ACHN (cell line): ENCODE data around the gene OR5K4.

Experiments used
- DNase-seq: peaks from one replicate; pipeline ENCODE4 v3.0.0-alpha.2; 2015
- in situ Hi-C: cut with HindIII; loops from 2 replicates; pipeline ENCODE4 v1.10.0; 2017; ENCODE audit warnings: low sequenced_read_pairs, low pct_ligation_motif_present, low pct_unique_long_range_greater_than_20kb

OR5K4 gene, protein sequence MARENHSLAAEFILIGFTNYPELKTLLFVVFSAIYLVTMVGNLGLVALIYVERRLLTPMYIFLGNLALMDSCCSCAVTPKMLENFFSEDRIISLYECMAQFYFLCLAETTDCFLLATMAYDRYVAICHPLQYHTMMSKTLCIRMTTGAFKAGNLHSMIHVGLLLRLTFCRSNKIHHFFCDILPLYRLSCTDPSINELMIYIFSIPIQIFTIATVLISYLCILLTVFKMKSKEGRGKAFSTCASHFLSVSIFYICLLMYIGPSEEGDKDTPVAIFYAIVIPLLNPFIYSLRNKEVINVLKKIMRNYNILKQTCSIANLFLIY

DNA sequence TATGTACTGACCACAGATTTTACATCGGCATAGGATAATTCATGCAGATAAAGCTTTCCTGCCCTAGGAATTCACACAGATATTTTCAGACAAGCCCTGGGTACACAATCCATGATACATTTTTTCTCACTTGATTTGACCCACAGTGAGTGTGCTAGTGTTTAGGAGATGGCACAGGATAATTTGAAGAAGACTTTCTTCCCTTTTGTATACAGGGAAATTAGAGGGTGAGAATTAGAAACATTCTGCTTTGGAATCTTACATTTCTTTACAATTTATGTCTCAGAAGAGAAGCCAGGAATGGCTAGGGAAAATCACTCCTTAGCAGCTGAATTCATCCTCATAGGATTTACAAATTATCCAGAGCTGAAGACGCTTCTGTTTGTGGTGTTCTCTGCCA lies at the start of gene OR5K4:
Gene OR5K4 (plus strand): TSS at position 301 of the 400 bp plus-strand sequence. CDS start 0 bp downstream, at position 301.
- in situ Hi-C loops: no loop called here

DNA sequence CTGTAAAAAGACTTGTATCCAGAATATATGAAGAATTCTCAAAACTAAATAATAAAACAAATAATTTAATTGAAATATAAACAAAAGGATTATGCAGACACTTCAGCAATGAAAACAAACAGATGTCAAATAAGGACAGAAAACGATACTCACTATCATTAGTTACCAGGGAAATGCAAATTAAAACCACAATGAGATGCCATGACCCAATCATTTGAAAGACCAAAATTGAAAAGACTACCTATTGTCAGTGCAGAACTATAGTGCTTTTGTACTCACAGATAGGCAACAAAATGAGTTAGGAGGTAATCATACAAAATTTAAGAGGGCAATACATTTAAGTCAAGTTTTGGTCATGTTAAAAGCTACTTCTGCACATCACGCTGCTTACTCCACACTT lies 31.6 kb upstream of the OR5K4 start:
- DNase-seq: no peak
- in situ Hi-C loops: no loop called here

More for the DNA sequence above, at the start of gene OR5K4:
- no peak for DNase-seq

DNA sequence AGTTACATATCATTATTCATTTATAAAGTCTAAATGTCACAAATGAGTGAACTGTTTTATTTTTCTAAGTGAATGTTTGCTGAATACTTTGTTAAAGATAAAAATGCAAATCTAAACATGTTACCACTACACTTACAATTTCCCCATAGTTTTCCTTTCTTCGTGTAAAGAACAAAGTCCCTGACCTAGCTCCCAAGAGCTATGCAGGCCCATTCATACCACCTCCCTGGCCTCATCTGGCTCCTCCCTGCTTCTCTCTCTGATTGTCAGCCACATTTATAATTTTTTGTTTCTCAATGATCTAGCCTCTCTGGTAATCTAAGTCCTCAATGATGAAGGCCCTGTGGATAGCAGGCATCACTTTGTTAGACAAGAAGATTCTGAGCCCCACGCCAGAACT lies 31.0 kb upstream of the OR5K4 start:
- in situ Hi-C loops: no loop called here
- DNase-seq: no peak

DNA sequence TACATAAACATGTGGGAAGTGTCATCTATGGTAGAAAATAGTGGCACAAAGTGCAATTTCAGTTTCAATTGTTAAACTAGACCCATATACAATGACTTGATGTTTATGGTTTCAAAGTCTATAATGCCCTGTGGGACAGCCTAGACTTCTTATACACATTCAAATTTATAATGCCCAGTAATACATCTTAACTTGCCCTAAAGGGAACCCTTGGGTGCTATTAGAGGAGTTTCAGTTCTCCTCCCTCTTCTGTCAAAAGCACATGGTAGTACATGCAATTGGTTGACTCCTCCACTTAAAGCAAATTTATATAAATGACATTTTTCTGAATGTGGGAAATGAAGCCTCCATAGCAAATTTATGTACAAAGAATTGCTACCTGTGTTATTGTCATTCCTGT lies 30.2 kb upstream of the OR5K4 start:
- no peak for DNase-seq
- in situ Hi-C loops: no loop called here

DNA sequence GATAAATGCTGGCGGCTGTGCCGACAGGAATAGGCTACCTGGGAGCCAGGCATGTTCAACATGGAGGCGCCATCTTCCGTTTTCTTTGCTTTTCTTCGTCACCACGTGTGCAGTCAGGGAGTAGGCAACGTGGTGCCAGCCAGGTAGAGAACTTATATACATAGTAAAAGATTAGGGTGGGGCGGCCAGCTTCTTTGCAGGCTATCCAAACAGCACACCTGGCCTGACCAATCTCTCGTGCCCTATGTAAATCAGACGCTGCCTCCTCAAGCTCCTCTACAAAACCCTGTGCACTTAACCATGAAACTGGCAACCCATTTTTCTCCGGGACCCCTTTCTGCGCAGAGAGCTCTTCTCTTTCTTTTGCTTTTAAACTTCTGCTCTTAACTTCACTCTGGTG lies 28.6 kb upstream of the OR5K4 start:
- no peak for DNase-seq
- in situ Hi-C loops: no loop called here

DNA sequence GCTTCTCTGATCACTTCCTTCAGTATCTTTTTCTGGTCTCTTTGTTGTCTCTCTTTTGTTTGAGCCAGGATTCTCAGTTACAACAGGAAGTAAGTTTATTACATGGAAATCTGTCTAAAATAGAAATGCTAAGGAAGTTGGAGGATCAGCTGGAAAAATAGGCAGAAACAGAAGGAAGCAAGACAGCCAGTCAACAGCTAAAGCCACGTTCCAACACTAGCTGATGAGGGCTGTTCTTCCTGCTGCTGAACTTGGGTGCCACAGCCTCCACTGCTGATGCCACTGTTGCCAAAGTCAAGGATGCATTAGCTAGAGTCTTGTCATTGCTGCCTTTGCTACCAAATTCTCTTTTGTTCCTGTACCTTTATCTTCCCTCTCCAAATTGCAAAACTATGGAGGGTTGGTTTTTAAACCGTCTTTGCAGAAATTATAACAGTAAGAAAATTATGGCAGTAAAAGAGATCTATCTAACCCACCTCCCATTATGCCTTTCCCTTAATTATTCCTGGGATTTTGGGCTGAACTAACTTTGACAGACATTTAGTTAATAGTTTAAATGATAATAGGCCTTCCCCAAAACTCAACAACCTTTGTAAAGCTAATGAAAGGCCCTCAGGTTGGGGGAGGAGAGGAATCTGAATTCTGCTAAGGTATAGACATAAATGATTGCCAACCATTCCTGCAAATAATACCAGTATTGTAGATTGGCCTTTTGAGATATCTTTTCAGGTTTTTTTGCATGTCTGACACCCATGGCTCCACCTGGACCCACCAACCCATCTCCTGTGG lies 27.4 kb upstream of the OR5K4 start:
- no peak for DNase-seq
- in situ Hi-C loops: no loop called here

DNA sequence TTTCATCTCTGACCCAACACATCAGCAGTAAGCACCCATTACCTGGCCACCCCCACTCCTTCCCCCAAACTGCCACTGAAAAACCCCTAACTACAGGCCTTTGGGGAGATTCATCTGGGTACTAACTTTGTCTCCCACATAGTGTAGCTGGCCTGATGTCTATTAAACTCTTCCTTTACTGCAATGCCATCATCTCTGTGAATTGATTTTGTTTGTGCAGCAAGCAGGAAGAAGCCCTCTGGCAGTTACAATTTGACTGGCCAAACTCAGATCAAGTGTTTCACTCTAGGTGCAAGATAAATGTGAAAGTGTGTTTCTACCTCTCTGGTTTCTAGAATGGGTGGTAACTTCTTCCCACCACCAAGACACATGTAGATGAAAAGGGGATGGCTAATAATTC lies 26.7 kb upstream of the OR5K4 start:
- DNase-seq: no peak
- in situ Hi-C loops: no loop called here

DNA sequence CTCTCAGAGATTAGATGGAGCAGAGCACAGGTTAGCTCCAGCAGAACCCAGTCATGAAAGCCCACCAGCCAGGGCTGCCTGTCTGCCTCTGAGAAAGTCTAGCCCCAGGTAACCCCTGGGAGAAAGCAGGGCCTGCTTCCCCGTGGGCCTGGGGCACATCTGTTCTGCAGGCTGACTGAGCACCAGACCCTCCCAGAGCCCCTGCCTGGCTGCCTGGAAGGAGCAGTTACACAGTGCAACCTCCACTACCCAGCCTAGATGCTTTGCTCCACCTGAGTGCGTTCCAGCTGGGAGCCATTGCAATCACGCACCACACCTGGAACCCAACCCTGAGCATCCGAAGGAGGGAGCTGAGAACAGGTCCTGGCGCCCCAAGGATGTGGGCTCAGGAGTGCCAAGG lies 24.7 kb upstream of the OR5K4 start:
- in situ Hi-C loops: no loop called here
- DNase-seq: no peak

DNA sequence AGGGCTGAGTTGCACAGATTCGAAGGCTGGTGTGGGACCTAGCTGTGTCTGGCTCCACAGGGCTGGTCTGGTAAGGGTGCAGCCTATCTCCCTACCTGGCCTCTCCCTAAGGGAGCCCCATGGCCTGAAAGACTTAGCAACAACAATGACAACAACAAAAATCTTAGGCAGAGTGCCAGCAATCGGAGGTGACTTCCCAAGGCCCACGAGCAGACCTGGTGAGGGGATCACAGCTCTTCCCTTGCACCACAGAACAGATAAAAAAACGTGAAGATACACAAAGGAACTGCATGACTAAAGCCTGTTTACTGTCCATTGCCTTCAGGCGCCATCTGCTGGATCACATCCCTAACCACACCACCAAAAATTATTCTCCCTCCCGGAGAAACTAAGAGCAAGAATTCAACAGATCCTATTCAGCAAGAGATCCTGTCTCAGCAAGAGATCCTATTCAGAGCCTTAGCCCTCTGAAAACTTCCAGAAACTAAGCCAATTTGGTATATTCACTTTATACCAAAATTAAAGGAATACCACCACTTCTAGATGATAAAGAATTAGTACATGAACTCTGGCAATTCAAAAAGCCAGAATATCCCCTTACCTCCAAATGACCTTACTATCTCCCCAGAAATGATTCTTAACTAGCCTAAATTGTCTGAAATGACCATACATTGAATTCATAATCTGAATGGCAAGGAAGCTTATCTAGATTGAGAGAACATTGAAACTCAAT lies 24.1 kb upstream of the OR5K4 start:
- in situ Hi-C loops: no loop called here
- peak; percentile 45 for DNase-seq

DNA sequence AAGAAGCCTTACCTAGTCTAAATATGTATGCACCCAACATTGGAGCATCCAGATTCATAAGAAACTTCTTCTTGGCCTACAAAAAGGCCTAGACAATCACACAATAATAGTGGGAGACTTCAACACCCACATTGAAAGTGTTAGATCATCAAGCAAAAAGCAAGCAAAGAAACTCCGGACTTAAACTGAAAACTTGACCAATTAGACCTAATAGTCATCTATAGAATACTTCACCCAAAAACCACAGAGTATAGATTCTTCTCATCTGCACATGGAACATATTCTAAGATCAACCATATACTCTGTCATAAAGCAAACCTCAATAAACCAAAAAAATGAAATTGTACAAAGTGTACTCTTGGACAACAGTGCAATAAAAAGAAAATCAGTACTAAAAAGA lies 22.3 kb upstream of the OR5K4 start:
- DNase-seq: no peak
- in situ Hi-C loops: no loop called here

DNA sequence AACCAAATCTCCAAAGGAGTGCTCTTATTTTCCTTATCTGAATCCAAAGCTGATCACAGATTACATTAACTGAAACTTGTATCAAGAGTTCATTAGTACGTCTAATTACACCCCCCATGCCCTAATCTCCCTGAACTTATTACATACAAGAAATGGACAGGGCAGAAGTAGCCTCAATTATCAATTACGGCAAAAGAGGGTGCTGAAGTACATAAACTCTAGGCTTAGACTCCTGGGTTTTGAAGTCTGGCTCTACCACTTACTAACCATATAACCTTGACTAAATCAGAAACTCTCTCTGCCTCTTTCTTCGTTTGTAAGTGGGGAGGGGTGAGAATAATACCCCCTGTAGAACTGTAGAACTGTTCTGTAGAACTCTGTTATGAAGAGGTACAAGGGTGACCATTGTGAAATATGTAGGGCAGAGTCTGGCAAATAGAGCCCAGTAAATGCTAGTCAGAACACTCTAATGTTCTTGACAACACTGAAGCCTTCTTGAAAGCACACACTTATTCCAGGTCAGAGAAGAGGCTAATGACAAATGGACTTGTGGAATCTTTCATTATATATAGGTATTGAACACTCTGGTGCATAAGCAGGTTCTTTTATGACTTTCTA lies 19.6 kb upstream of the OR5K4 start:
- in situ Hi-C loops: no loop called here

DNA sequence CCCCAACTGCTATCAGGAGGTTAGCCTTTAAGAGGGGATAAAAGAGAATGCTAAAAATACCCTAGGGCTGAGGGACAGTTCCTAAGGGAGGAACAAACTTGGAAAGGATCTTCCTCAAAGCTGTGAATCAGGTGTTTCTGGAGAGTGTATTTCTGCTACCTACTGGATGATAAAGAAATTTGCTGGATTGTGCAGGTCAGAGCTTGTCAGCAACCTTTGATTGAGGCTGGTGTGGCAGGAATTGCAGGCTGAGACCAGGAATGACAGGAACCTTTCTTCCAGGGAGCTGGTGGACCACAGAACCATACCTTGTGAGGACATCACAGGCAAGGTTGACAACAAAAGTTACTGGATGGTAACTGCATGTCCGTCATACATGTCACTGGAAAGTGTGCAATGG lies 14.6 kb upstream of the OR5K4 start:
- in situ Hi-C loops: no loop called here
- no peak for DNase-seq

More for the DNA sequence above, 19.6 kb upstream of the OR5K4 start:
- DNase-seq: no peak

DNA sequence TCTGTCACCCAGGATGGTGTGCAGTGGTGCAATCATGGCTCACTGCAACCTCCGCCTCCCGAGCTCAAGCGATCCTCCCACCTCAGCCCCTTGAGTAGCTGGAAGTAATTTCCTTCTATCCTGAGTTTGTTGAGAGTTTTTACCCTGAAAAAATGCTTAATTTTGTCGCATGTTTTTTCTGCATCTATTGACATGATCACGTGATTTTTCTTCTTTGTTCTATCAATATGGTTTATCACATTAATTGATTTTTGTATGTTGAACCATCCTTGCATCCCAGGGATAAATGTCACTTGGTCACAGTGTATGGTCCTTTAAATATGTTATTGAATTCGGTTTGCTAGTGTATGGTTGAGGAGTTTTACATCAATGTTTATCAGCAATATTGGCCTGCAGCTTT lies 11.9 kb upstream of the OR5K4 start:
- no peak for DNase-seq
- in situ Hi-C loops: no loop called here

DNA sequence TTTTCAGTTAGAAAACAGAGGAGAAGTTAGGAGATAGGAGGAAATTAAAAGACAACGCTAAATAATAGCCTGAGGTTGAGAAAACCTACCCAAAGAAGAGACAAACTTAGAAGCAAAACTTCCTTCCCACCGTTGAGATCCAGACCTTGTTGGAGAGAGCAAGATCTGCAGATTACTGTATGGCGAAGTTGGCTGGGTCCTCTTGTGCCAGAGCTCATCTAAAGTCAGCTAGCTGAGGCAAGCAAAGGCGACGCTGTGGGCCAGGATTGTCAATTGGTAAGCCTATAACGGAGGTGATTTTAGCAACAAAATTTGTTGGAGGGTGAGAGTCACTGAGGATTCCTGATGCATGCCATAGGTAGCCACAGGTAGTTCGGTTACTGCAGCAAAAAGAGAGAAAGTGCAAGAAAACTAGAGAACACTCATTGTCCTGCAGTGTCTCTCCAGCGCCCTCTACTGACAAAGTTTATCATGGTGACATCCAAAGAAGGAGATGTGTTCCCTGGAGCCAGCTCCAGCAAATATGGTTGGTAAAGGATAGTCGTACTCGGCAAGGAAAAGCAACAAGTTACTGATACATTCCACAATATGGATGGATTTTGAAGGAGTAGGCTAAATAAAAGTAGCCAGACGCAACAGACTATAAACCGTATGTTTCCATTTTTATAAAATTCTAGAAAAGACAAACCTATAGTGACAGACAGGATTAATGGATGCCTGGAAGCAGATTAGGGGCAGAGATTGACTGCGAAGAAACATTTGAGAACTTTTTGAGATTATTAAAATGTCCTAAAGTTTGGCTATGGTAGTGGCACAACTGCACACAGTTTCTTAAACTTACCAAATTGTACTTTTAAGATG lies 9.8 kb upstream of the OR5K4 start:
- DNase-seq: peak; percentile 61
- in situ Hi-C loops: no loop called here

DNA sequence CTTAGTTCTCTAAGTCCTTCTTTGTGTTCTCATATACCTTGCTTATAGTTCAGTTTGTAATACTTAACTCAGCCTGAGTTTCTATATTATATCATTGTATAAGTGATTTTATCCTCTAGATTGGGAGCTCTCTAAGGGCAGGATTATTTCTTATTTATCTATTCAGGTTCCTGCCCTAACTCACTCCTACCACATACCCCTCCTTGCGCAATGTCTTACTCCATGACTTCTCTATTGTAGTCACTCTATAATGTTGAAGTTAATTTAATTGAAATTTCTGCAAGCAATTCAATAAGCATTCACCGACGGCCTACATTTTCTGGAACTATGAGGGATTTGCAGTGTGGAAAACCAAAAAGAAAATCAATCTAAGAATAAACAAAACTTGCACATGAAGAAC lies 3.6 kb upstream of the OR5K4 start:
- DNase-seq: no peak
- in situ Hi-C loops: no loop called here

DNA sequence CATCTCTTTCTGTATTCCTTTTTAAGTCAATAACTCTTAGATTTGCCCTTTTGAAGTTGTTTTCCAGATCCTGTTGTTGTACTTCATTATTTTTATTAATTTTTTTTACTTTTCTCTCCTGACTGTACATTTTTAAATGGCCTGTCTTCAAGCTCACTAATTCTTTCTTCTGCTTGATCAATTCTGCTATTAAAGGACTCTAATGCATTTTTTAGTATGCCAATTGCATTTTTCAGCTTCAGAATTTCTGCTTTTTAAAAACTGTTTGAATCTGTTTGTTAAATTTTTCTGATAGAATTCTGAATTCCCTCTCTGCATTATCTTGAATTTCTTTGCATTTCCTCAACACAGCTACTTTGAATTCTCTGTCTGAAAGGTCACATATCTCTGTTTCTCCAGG lies 5.6 kb downstream of the OR5K4 start:
- in situ Hi-C loops: no loop called here

DNA sequence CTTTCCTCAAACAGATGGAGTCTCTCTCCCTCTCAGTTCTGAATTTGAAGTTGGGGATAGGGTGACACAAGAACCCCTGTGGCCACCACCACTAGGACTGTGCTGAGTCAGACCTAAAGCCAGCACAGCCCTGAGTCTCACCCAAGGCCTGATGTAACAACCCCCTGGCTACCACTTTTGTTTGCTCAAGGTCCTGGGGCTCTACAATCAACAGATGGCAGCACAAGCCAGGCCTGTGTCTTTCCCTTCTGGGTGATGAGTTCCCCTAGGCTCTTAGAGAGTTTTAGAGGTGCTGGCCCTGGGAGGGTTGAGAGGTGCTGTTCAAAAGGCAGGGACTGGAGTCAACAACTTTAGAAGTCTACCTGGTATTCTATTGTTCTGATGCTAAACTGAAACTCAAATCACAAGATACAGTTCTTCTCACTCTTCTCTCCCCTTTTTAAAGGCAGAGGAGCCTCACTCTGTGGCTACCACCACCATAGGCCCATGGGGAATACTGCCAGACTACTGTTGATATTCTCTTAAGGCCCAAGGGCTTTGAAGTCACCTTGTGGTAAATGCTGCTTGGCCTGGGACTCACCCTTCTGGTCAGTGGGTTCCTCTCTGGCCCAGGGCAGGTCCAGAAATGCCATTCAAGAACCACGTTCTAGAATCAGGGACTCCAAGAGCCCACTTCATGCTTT lies 6.5 kb downstream of the OR5K4 start:
- peak; percentile 17 for DNase-seq
- in situ Hi-C loops: no loop called here

More for the DNA sequence above, 5.6 kb downstream of the OR5K4 start:
- DNase-seq: no peak

DNA sequence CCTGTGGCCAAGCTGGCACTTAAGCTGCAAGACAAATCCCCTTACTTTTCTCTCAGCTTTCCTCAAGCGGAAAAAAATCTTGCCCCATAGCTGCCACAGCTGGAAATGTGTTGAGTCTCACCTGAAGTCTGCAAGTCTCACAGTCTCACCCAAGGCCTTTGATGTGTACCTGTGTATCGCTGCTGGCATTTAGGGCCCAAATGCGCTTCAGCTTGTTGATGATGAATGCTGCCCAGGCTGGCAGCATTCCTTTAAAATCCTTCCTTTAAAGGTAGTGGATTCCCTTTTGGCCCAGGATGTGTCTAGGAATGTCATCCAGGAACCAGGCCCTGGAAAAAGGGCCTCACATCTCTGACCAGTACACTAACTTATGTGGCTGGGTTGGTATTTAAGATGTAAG lies 7.0 kb downstream of the OR5K4 start:
- in situ Hi-C loops: no loop called here
- no peak for DNase-seq
